AG04450 (cell line): ENCODE data around the gene LOXL4. TPM values are rescaled to one million over a fixed set of nuclear protein-coding genes. Genes with fewer than 3 reads are reported as not detected.

Source experiments
- CTCF ChIA-PET: fragments of 300-600, 350-600 bp; formaldehyde crosslinking; extraction: SDS; loops from one replicate; lab custom pipeline; 2022; ENCODE audit warnings: antibody characterized with exemption, inconsistent platforms; lab: Charles Lee
- POLR2A ChIA-PET: fragments of 350-600 bp; formaldehyde crosslinking; extraction: SDS; loops from one replicate; lab custom pipeline; 2021; ENCODE audit warnings: antibody characterized with exemption, inconsistent platforms; lab: Yijun Ruan, JAX
- DNase-seq: peaks from one replicate; pipeline ENCODE4 v3.0.0-alpha.2; 2011; ENCODE audit warnings: low read depth, low spot score
- H3K27ac ChIP-seq: one replicate; pipeline ENCODE4 v1.5.1; 2012; ENCODE audit warnings: low read depth, low read length, control low read depth
- H3K27me3 ChIP-seq: one replicate; pipeline ENCODE4 v1.6.0; 2012; ENCODE audit warnings: low read length; ENCODE audit not compliant: control insufficient read depth, insufficient read depth
- H3K4me3 ChIP-seq: 2 replicates; pipeline ENCODE4 v1.5.1; 2011; ENCODE audit warnings: mild to moderate bottlenecking, low read depth, low read length, control low read depth
- H3K9me3 ChIP-seq: 2 replicates; pipeline ENCODE4 v1.5.1; 2012; ENCODE audit warnings: low read length; ENCODE audit not compliant: control insufficient read depth, insufficient read depth
- CTCF ChIP-seq: IDR thresholded peaks from 2 replicates; pipeline ENCODE4 v1.5.1; 2011; ENCODE audit warnings: low read depth, low read length, control low read depth, inconsistent platforms
- polyA plus RNA-seq: library from polyadenylated mRNA; depleted of rRNA; stranded (reverse); fragments of >200 nt; gene quantifications from 2 replicates; pipeline ENCODE4 v1.2.3, GENCODE V29; 2011

The LOXL4 gene
- polyA plus RNA-seq, 1 experiment: 41.0 TPM

- no peak for DNase-seq
- Histone ChIP-seq H3K27ac (no peak overlapping the region), H3K27me3 (no peaks in the 10 kb centered on the region), H3K9me3 (peaks cover under 1% of the 10 kb centered on the region; the same call in 1 of the 2 replicates), H3K4me3 (no peak overlapping the region)
- ChIA-PET POLR2A (no interaction called here), CTCF (interaction anchor here (1.8 kb wide), 1 partner anchor 44 kb away, joined by 8 read pairs; no protein-coding TSS in a partner anchor)
- no peak for TF ChIP-seq CTCF
These were observed 54.3 kb downstream of the LOXL4 start for GRCh38 chr10:98213740-98214139.

GRCh38 chr10:98212196-98212595 lies 55.8 kb downstream of the LOXL4 start:
- ChIA-PET POLR2A (no interaction called here), CTCF (no interaction called here)
- no peak for TF ChIP-seq CTCF
- Histone ChIP-seq H3K4me3 (no peak overlapping the region), H3K27me3 (no peaks in the 10 kb centered on the region), H3K27ac (no peak overlapping the region), H3K9me3 (no peaks in the 10 kb centered on the region)
- no peak for DNase-seq

- no peak overlapping the region for H3K27ac ChIP-seq
- CTCF ChIA-PET: interaction anchor here (2.0 kb wide), 1 partner anchor 38 kb away, joined by 4 read pairs; no protein-coding TSS in a partner anchor
- DNase-seq: no peak
These were observed 58.6 kb downstream of the LOXL4 start for GRCh38 chr10:98209441-98209840.

GRCh38 chr10:98208925-98209324 lies 59.1 kb downstream of the LOXL4 start:
- no peak for TF ChIP-seq CTCF
- ChIA-PET CTCF (interaction anchor here (2.0 kb wide), 1 partner anchor 37 kb away, joined by 4 read pairs; no protein-coding TSS in a partner anchor), POLR2A (no interaction called here)
- no peak overlapping the region for H3K4me3 ChIP-seq
- H3K27me3 ChIP-seq: no peaks in the 10 kb centered on the region
- no peak overlapping the region for H3K27ac ChIP-seq
- H3K9me3 ChIP-seq: no peaks in the 10 kb centered on the region
- no peak for DNase-seq

More at GRCh38 chr10:98209441-98209840, 58.6 kb downstream of the LOXL4 start:
- no peak overlapping the region for H3K4me3 ChIP-seq
- H3K27me3 ChIP-seq: no peaks in the 10 kb centered on the region
- no peaks in the 10 kb centered on the region for H3K9me3 ChIP-seq
- no peak for TF ChIP-seq CTCF
- POLR2A ChIA-PET: no interaction called here

- DNase-seq: no peak
- CTCF ChIA-PET: interaction anchor here (1.9 kb wide), 1 partner anchor 35 kb away, joined by 18 read pairs; no protein-coding TSS in a partner anchor
- Histone ChIP-seq H3K4me3 (no peak overlapping the region), H3K9me3 (no peaks in the 10 kb centered on the region), H3K27me3 (no peaks in the 10 kb centered on the region), H3K27ac (no peak overlapping the region)
- POLR2A ChIA-PET: no interaction called here
- TF ChIP-seq CTCF: no peak
These were observed 62.6 kb downstream of the LOXL4 start for GRCh38 chr10:98205351-98205750.
